CD4-positive, alpha-beta T cell treated with Interleukin-15 for 1 hour (primary cell): ENCODE results near the gene OSBPL2.

ENCODE experiments used
- DNase-seq: peaks from one replicate; pipeline ENCODE4 v3.0.0-alpha.2; 2020

Gene OSBPL2

GRCh38 chr20:62287759-62288534 lies 49.6 kb downstream of the OSBPL2 start:
- no peak for DNase-seq

GRCh38 chr20:62288535-62289105 lies 50.3 kb downstream of the OSBPL2 start:
- DNase-seq, result no peak

GRCh38 chr20:62289131-62289530 lies 50.8 kb downstream of the OSBPL2 start:
- DNase-seq, result no peak

GRCh38 chr20:62289898-62290297 lies 51.6 kb downstream of the OSBPL2 start:
- DNase-seq, result no peak

- DNase-seq, result no peak
These were observed 53.1 kb downstream of the OSBPL2 start for GRCh38 chr20:62291251-62292066.

GRCh38 chr20:62292108-62292507 lies 53.8 kb downstream of the OSBPL2 start:
- DNase-seq, result peak; percentile 29

- no peak for DNase-seq
These were observed 54.9 kb downstream of the OSBPL2 start for GRCh38 chr20:62293111-62293784.

- no peak for DNase-seq
These were observed 55.6 kb downstream of the OSBPL2 start for GRCh38 chr20:62293946-62294345.

GRCh38 chr20:62294516-62294915 lies 56.2 kb downstream of the OSBPL2 start:
- no peak for DNase-seq

- no peak for DNase-seq
These were observed 58.6 kb downstream of the OSBPL2 start for GRCh38 chr20:62296724-62297448.

- DNase-seq, result no peak
These were observed 59.3 kb downstream of the OSBPL2 start for GRCh38 chr20:62297449-62298227.

- no peak for DNase-seq
These were observed 60.4 kb downstream of the OSBPL2 start for GRCh38 chr20:62298577-62299249.

GRCh38 chr20:62299666-62300236 lies 61.4 kb downstream of the OSBPL2 start:
- no peak for DNase-seq

- no peak for DNase-seq
These were observed 62.0 kb downstream of the OSBPL2 start for GRCh38 chr20:62300319-62300718.

GRCh38 chr20:62301111-62301668 lies 62.9 kb downstream of the OSBPL2 start:
- no peak for DNase-seq

- peak; percentile 88 for DNase-seq
These were observed 63.5 kb downstream of the OSBPL2 start for GRCh38 chr20:62301773-62302340.

- DNase-seq, result peak; percentile 96
These were observed 64.2 kb downstream of the OSBPL2 start, which contains the start of gene ADRM1 for GRCh38 chr20:62302341-62303061. Gene ADRM1, plus strand, starts transcription at chr20:62302997. Its CDS starts 572 bp downstream, at chr20:62303569.

GRCh38 chr20:62303062-62303339 lies 64.7 kb downstream of the OSBPL2 start:
- no peak for DNase-seq
